H1 (cell line): ENCODE results near the gene AGO3. TPM values are rescaled to one million over a fixed set of nuclear protein-coding genes. Genes with fewer than 3 reads are reported as not detected.

Source experiments
- CTCF ChIA-PET: fragments of 300-600 bp; sonication (Branson Sonifier 250); formaldehyde crosslinking; loops from one replicate; lab custom pipeline; 2021; ENCODE audit not compliant: partially characterized antibody; lab: Charles Lee
- POLR2A ChIA-PET: fragments of 300-600 bp; sonication (Branson Sonifier 250); formaldehyde crosslinking; loops from one replicate; lab custom pipeline; 2021; ENCODE audit warnings: inconsistent platforms; ENCODE audit not compliant: partially characterized antibody; lab: Charles Lee
- DNase-seq, 2 experiments: peaks; one replicate each; pipeline versions ENCODE4 v3.0.0 to v3.0.0-alpha.2; 2010 to 2022; ENCODE audit warnings: low spot score in 2 of 2, low read depth in 1 of 2, mixed read lengths in 1 of 2
- FAIRE-seq: peaks from 2 replicates; lab custom pipeline; 2011; peaks lifted over from hg19 to GRCh38; lab: Jason Lieb, UNC
- H2AFZ ChIP-seq: 2 replicates; pipeline ENCODE4 v1.8.1; 2012; ENCODE audit warnings: low read length, inconsistent platforms
- H2AK5ac ChIP-seq: 2 replicates; pipeline ENCODE4 v1.6.1; 2013; ENCODE audit warnings: low read depth, low read length
- H2BK120ac ChIP-seq: replicated peaks from 2 replicates; pipeline ENCODE3; 2013; ENCODE audit warnings: low read depth, low read length, inconsistent platforms
- H2BK12ac ChIP-seq: 2 replicates; pipeline ENCODE4 v1.6.1; 2013; ENCODE audit warnings: low read depth, low read length
- H2BK15ac ChIP-seq: 2 replicates; pipeline ENCODE4 v1.6.1; 2013; ENCODE audit warnings: low read length
- H2BK20ac ChIP-seq: 2 replicates; pipeline ENCODE4 v1.6.1; 2013; ENCODE audit warnings: low read length
- H2BK5ac ChIP-seq: 2 replicates; pipeline ENCODE4 v1.6.1; 2013; ENCODE audit warnings: low read depth, low read length
- H3K14ac ChIP-seq: 2 replicates; pipeline ENCODE4 v1.6.1; 2013; ENCODE audit warnings: inconsistent platforms; ENCODE audit not compliant: insufficient read length
- H3K18ac ChIP-seq: 2 replicates; pipeline ENCODE4 v1.6.1; 2013; ENCODE audit warnings: low read length; ENCODE audit errors: extremely low read depth
- H3K23ac ChIP-seq: 2 replicates; pipeline ENCODE4 v1.6.1; 2013; ENCODE audit warnings: inconsistent platforms; ENCODE audit not compliant: insufficient read length
- H3K23me2 ChIP-seq: 2 replicates; pipeline ENCODE4 v1.6.1; 2013; ENCODE audit warnings: low read depth, low read length
- H3K27ac ChIP-seq: 2 replicates; pipeline ENCODE4 v1.6.1; 2011; ENCODE audit warnings: low read depth, low read length, inconsistent platforms
- H3K27me3 ChIP-seq, 4 experiments: replicated peaks in 1 of 4; 1 replicate in 1 of 4; 2 replicates in 3 of 4; pipeline versions ENCODE4 v1.6.1 to v1.8.1; 2011 to 2013; ENCODE audit warnings: low read length in 3 of 4, mild to moderate bottlenecking in 3 of 4, inconsistent platforms in 2 of 4, mixed read lengths in 2 of 4, moderate library complexity in 1 of 4; ENCODE audit not compliant: control insufficient read depth in 3 of 4, insufficient read depth in 3 of 4; ENCODE audit errors: extremely low read depth in 1 of 4
- H3K36me3 ChIP-seq, 4 experiments: 2 replicates each; pipeline versions ENCODE4 v1.6.1 to v1.8.1; 2011 to 2013; ENCODE audit warnings: mild to moderate bottlenecking in 4 of 4, low read length in 3 of 4, moderate library complexity in 2 of 4, control low read depth in 1 of 4, inconsistent platforms in 1 of 4; ENCODE audit not compliant: insufficient read depth in 4 of 4, control insufficient read depth in 2 of 4
- H3K4ac ChIP-seq: replicated peaks from 2 replicates; pipeline ENCODE3; 2013; ENCODE audit warnings: low read length, low read depth, mixed read lengths, inconsistent platforms; ENCODE audit not compliant: insufficient read length
- H3K4me1 ChIP-seq, 4 experiments: replicated peaks in 1 of 4; 1 replicate in 1 of 4; 2 replicates in 3 of 4; pipeline versions ENCODE4 v1.6.1 to v1.8.1; 2011 to 2013; ENCODE audit warnings: low read length in 3 of 4, inconsistent platforms in 2 of 4, mixed read lengths in 1 of 4; ENCODE audit not compliant: insufficient read depth in 4 of 4, control insufficient read depth in 3 of 4
- H3K4me2 ChIP-seq, 2 experiments: 2 replicates each; pipeline versions ENCODE4 v1.6.1 to v1.8.1; 2011 to 2013; ENCODE audit warnings: low read depth in 2 of 2, low read length in 2 of 2, control low read depth in 1 of 2, inconsistent platforms in 1 of 2, mild to moderate bottlenecking in 1 of 2; ENCODE audit not compliant: insufficient read depth in 1 of 2
- H3K4me3 ChIP-seq, 4 experiments: fragments of 200-600, 300-600 bp in 1 of 4; sonication (generic), shearing (Covaris generic), sonication (Bioruptor Twin) in 1 of 4; 2 replicates each; pipeline versions ENCODE4 v1.5.1 to v1.8.1; 2011 to 2016; ENCODE audit warnings: low read length in 4 of 4, low read depth in 3 of 4, control low read depth in 2 of 4, inconsistent platforms in 2 of 4, mild to moderate bottlenecking in 2 of 4, mixed read lengths in 1 of 4, moderate library complexity in 1 of 4; ENCODE audit not compliant: insufficient read depth in 2 of 4; ENCODE audit errors: extremely low read depth in 1 of 4
- H3K56ac ChIP-seq: replicated peaks from 2 replicates; pipeline ENCODE3; 2013; ENCODE audit warnings: low read depth, mild to moderate bottlenecking, mixed read lengths, low read length, inconsistent platforms; ENCODE audit not compliant: insufficient read length
- H3K79me1 ChIP-seq: 2 replicates; pipeline ENCODE4 v1.6.1; 2013; ENCODE audit warnings: low read depth, low read length, control low read depth
- H3K79me2 ChIP-seq, 2 experiments: 2 replicates each; pipeline versions ENCODE4 v1.6.1 to v1.8.1; 2012 to 2013; ENCODE audit warnings: low read length in 2 of 2, mild to moderate bottlenecking in 2 of 2, inconsistent platforms in 1 of 2; ENCODE audit not compliant: insufficient read depth in 2 of 2, control insufficient read depth in 1 of 2
- H3K9ac ChIP-seq, 4 experiments: replicated peaks in 1 of 4; 1 replicate in 1 of 4; 2 replicates in 3 of 4; pipeline versions ENCODE4 v1.6.1 to v1.8.1; 2011 to 2013; ENCODE audit warnings: low read depth in 3 of 4, low read length in 3 of 4, control low read depth in 2 of 4, mild to moderate bottlenecking in 2 of 4, moderate library complexity in 2 of 4, inconsistent platforms in 1 of 4; ENCODE audit errors: extremely low read depth in 1 of 4
- H3K9me3 ChIP-seq, 2 experiments: 2 replicates each; pipeline versions ENCODE4 v1.6.1 to v1.8.1; 2012 to 2013; ENCODE audit warnings: mild to moderate bottlenecking in 2 of 2, moderate library complexity in 2 of 2, control low read depth in 1 of 2, inconsistent platforms in 1 of 2, low read depth in 1 of 2, low read length in 1 of 2, mixed read lengths in 1 of 2; ENCODE audit not compliant: insufficient read depth in 2 of 2
- H4K20me1 ChIP-seq, 2 experiments: replicated peaks in 1 of 2; 2 replicates each; pipeline versions ENCODE3 to v1.8.1; 2011 to 2013; ENCODE audit warnings: inconsistent platforms in 2 of 2, low read length in 2 of 2, mild to moderate bottlenecking in 1 of 2; ENCODE audit not compliant: insufficient read depth in 2 of 2, control insufficient read depth in 1 of 2
- H4K5ac ChIP-seq: 2 replicates; pipeline ENCODE4 v1.6.1; 2013; ENCODE audit warnings: low read length, low read depth, mixed read lengths, inconsistent platforms; ENCODE audit not compliant: insufficient read length
- H4K8ac ChIP-seq: 2 replicates; pipeline ENCODE4 v1.8.0; 2013; ENCODE audit warnings: mild to moderate bottlenecking, moderate library complexity, low read length, inconsistent platforms; ENCODE audit not compliant: insufficient read depth; ENCODE audit errors: extremely low read depth
- H4K91ac ChIP-seq: replicated peaks from 2 replicates; pipeline ENCODE3; 2013; ENCODE audit warnings: low read length, mixed read lengths, inconsistent platforms; ENCODE audit not compliant: insufficient read length
- EGR1 ChIP-seq: IDR thresholded peaks from 2 replicates; pipeline ENCODE4 v1.6.1; 2011; ENCODE audit warnings: low read depth, low read length, borderline replicate concordance
- NRF1 ChIP-seq: IDR thresholded peaks from 2 replicates; pipeline ENCODE4 v1.6.1; 2011; ENCODE audit warnings: mild to moderate bottlenecking, low read depth, low read length, improper control_type of control experiment
- RAD21 ChIP-seq, 2 experiments: IDR thresholded peaks in 1 of 2; conservative IDR thresholded peaks in 1 of 2; 2 replicates each; pipeline ENCODE4 v1.6.1; 2011; ENCODE audit warnings: low read depth in 2 of 2, low read length in 2 of 2, improper control_type of control experiment in 1 of 2, inconsistent platforms in 1 of 2, mild to moderate bottlenecking in 1 of 2, moderate library complexity in 1 of 2
- SAP30 ChIP-seq: fragments of 300-600 bp; sonication (generic); IDR thresholded peaks from 2 replicates; pipeline ENCODE4 v1.7.1; 2012; ENCODE audit warnings: low read length, moderate library complexity, mild to moderate bottlenecking, inconsistent platforms; ENCODE audit not compliant: insufficient read depth, insufficient replicate concordance
- SP1 ChIP-seq: IDR thresholded peaks from 2 replicates; pipeline ENCODE4 v1.6.1; 2011; ENCODE audit warnings: low read depth, low read length
- SRF ChIP-seq: IDR thresholded peaks from 2 replicates; pipeline ENCODE4 v1.6.1; 2011; ENCODE audit warnings: mild to moderate bottlenecking, low read depth, low read length, moderate library complexity
- SUZ12 ChIP-seq: fragments of 200-600 bp; sonication (generic); IDR thresholded peaks from 2 replicates; pipeline ENCODE4 v1.6.1; 2012; ENCODE audit warnings: mild to moderate bottlenecking, inconsistent platforms, low read length, moderate library complexity, mixed read lengths
- USF2 ChIP-seq: IDR thresholded peaks from 2 replicates; pipeline ENCODE4 v1.6.1; 2011; ENCODE audit warnings: low read length, improper control_type of control experiment
- ZNF274 ChIP-seq: IDR thresholded peaks from 2 replicates; pipeline ENCODE4 v1.7.0; 2012; ENCODE audit warnings: low read length, borderline replicate concordance; ENCODE audit errors: extremely low read depth
- WGBS, 2 experiments: shearing (Covaris generic) in 1 of 2; methylation state at CpG; one replicate each; pipeline versions ENCODE4 v1.1.6 to v1.1.7; 2013 to 2015; ENCODE audit warnings: low lambda C conversion rate in 2 of 2, mixed read lengths in 2 of 2, inconsistent platforms in 1 of 2, low coverage in 1 of 2, missing lambda C conversion rate in 1 of 2; ENCODE audit not compliant: insufficient replicate concordance in 2 of 2, insufficient coverage in 1 of 2, insufficient read length in 1 of 2; ENCODE audit errors: extremely low coverage in 1 of 2, missing lambda C conversion rate in 1 of 2; 5-methylcytosine and 5-hydroxymethylcytosine counted together
- polyA plus RNA-seq, 7 experiments: library from polyadenylated mRNA; depleted of rRNA in 3 of 7; stranded (reverse) in 5 of 7; unstranded in 2 of 7; fragments of >200 nt in 5 of 7; fragments of 200-250 nt in 2 of 7; gene quantifications; 1 replicate in 5 of 7; 2 replicates in 1 of 7; 4 replicates in 1 of 7; pipeline versions ENCODE4 v1.2.1 to v1.2.3, GENCODE V29; 2011 to 2013; ENCODE audit warnings: missing spikeins in 2 of 7, mixed read lengths in 2 of 7
- total RNA-seq: library from RNA; stranded (reverse); fragmentation: NEBNext Ultra II Directional; extraction: Animal tissue kit (Norgen Biotek cat#: 25700); gene quantifications from 2 replicates; pipeline ENCODE4 v1.2.1, GENCODE V29; 2021

AGO3 gene
- total and polyA plus RNA-seq, 2 of the 8 experiments (the other 6 are each of a cell fraction or from before 2014, with no cell fraction given) = 10.7 to 26.4 TPM

- Histone ChIP-seq H4K5ac (no peak overlapping the region), H4K20me1 (no peaks in the 10 kb centered on the region), H2BK5ac (no peak overlapping the region), H3K56ac (no peak overlapping the region), H3K14ac (no peak overlapping the region), H3K36me3 (no peaks in the 10 kb centered on the region), H3K4me3 (no peak overlapping the region), H2BK20ac (no peak overlapping the region), H2BK15ac (no peak overlapping the region), H3K27me3 (no peaks in the 10 kb centered on the region), H3K23me2 (0 out of 2 replicates have a peak, but pooled peaks cover 1% of the 10 kb centered on the region), H2AK5ac (no peak overlapping the region), H3K79me1 (no peaks in the 10 kb centered on the region), H3K9me3 (no peaks in the 10 kb centered on the region), H4K8ac (no peak overlapping the region), H4K91ac (no peak overlapping the region), H3K27ac (no peak overlapping the region), H2BK12ac (no peak overlapping the region), H3K4me2 (no peak overlapping the region), H3K23ac (no peak overlapping the region), H2BK120ac (no peak overlapping the region), H3K4me1 (no peaks in the 10 kb centered on the region), H3K18ac (no peak overlapping the region), H2AFZ (no peak overlapping the region), H3K4ac (no peak overlapping the region), H3K79me2 (no peaks in the 10 kb centered on the region), H3K9ac (no peak overlapping the region)
- ChIA-PET CTCF (no interaction called here), POLR2A (no interaction called here)
- DNase-seq (no peak), FAIRE-seq (no peak)
- 89% methylated on average over 4 of the region's 4 CpGs; no CpG with 5 or more reads in 1 of the 2 experiments for WGBS, 2 experiments
- TF ChIP-seq ZNF274 (no peak), RAD21 (IDR thresholded peaks at IDR 0.05 in 1 of 2, conservative IDR thresholded peaks at IDR 0.05 in 1 of 2; ENCODE audit: low read depth in 2 of 2, low read length in 2 of 2) (no peak), EGR1 (no peak), SP1 (no peak), NRF1 (no peak), SAP30 (no peak), SRF (no peak), SUZ12 (no peak), USF2 (no peak)
Observed at GRCh38 chr1:36076979-36077573, 146.2 kb downstream of the AGO3 start.
